HepG2 (cell line): ENCODE measurements around the gene CEBPZOS. TPM values are rescaled to one million over a fixed set of nuclear protein-coding genes. Genes with fewer than 3 reads are reported as not detected.

Experiments
- BCL6 ChIP-seq: IDR thresholded peaks from 2 replicates; pipeline ENCODE4 v1.6.1; 2016; ENCODE audit warnings: missing genetic modification reagents, missing compliant biosample characterization
- BRF2 ChIP-seq: sonication (generic); formaldehyde crosslinking; IDR thresholded peaks from 2 replicates; pipeline ENCODE4 v1.8.1; 2022; ENCODE audit warnings: mild to moderate bottlenecking, missing genetic modification reagents
- HIC2 ChIP-seq: sonication (generic); formaldehyde crosslinking; IDR thresholded peaks from 2 replicates; pipeline ENCODE4 v1.9.0; 2022; ENCODE audit warnings: low read depth, missing genetic modification reagents
- HOXA5 ChIP-seq: sonication (generic); formaldehyde crosslinking; IDR thresholded peaks from 2 replicates; pipeline ENCODE4 v1.4.0; 2020; ENCODE audit warnings: missing genetic modification reagents
- MYPOP ChIP-seq: sonication (generic); formaldehyde crosslinking; IDR thresholded peaks from 2 replicates; pipeline ENCODE4 v1.8.1; 2023; ENCODE audit warnings: mild to moderate bottlenecking, moderate library complexity, missing genetic modification reagents
- RORA ChIP-seq: sonication (generic); formaldehyde crosslinking; IDR thresholded peaks from 2 replicates; pipeline ENCODE4 v1.5.0; 2020; ENCODE audit warnings: mild to moderate bottlenecking, missing genetic modification reagents, moderate library complexity
- TAF15 ChIP-seq: fragments of 200-400 bp; formaldehyde crosslinking; IDR thresholded peaks from one replicate; pipeline ENCODE4 v1.6.1; 2018; ENCODE audit warnings: mild to moderate bottlenecking, low read depth, low read length; ENCODE audit not compliant: poor library complexity, severe bottlenecking
- TCF12 ChIP-seq, 2 experiments: fragments of 450-650 bp in 1 of 2; sonication (generic) in 1 of 2; formaldehyde crosslinking in 1 of 2; IDR thresholded peaks; 2 replicates each; pipeline versions ENCODE4 v1.6.1 to v1.8.0; 2017 to 2022; ENCODE audit warnings: antibody characterized with exemption in 1 of 2, mild to moderate bottlenecking in 1 of 2, missing genetic modification reagents in 1 of 2, moderate library complexity in 1 of 2
- TFE3 ChIP-seq: IDR thresholded peaks from 2 replicates; pipeline ENCODE4 v1.6.1; 2016
- ZFP1 ChIP-seq: IDR thresholded peaks from 2 replicates; pipeline ENCODE4 v1.6.1; 2016
- ZNF143 ChIP-seq: sonication (generic); formaldehyde crosslinking; IDR thresholded peaks from 2 replicates; pipeline ENCODE4 v1.4.0; 2020; ENCODE audit warnings: missing genetic modification reagents
- ZNF343 ChIP-seq: sonication (generic); formaldehyde crosslinking; IDR thresholded peaks from 2 replicates; pipeline ENCODE4 v1.4.0; 2020; ENCODE audit warnings: mild to moderate bottlenecking, missing genetic modification reagents
- ZNF432 ChIP-seq: sonication (generic); formaldehyde crosslinking; IDR thresholded peaks from 2 replicates; pipeline ENCODE4 v1.5.0; 2020; ENCODE audit warnings: missing genetic modification reagents, mild to moderate bottlenecking, borderline replicate concordance
- ZNF546 ChIP-seq: sonication (generic); formaldehyde crosslinking; conservative IDR thresholded peaks from 2 replicates; pipeline ENCODE4 v1.8.1; 2023; ENCODE audit warnings: mild to moderate bottlenecking, missing genetic modification reagents
- ZNF556 ChIP-seq: sonication (generic); formaldehyde crosslinking; IDR thresholded peaks from 2 replicates; pipeline ENCODE4 v1.4.0; 2020; ENCODE audit warnings: mild to moderate bottlenecking, missing genetic modification reagents, borderline replicate concordance
- ZNF567 ChIP-seq: sonication (generic); formaldehyde crosslinking; IDR thresholded peaks from 2 replicates; pipeline ENCODE4 v1.8.1; 2023; ENCODE audit warnings: mild to moderate bottlenecking, missing genetic modification reagents, borderline replicate concordance
- ZNF609 ChIP-seq: sonication (generic); formaldehyde crosslinking; IDR thresholded peaks from 2 replicates; pipeline ENCODE4 v1.4.0; 2020; ENCODE audit warnings: mild to moderate bottlenecking, missing genetic modification reagents, borderline replicate concordance
- polyA plus RNA-seq, 8 experiments: library from polyadenylated mRNA; depleted of rRNA in 3 of 8; stranded (reverse) in 7 of 8; unstranded in 1 of 8; fragments of >200 nt; fragmentation: Illumina TruSeq in 4 of 8; extraction: Trizol in 4 of 8; gene quantifications; 2 replicates each; pipeline versions ENCODE4 v1.2.1 to v1.2.3, GENCODE V29; 2011 to 2016; ENCODE audit warnings: low read depth in 4 of 8, missing spikeins in 1 of 8, mixed read lengths in 1 of 8; ENCODE audit not compliant: insufficient read depth in 1 of 8
- total RNA-seq, 5 experiments: library from RNA; depleted of rRNA; stranded (reverse); fragments of >200 nt; fragmentation: Illumina TruSeq; extraction: Trizol; gene quantifications; 2 replicates each; pipeline ENCODE4 v1.2.3, GENCODE V29; 2016; ENCODE audit warnings: low read depth in 1 of 5

CEBPZOS gene
- total and polyA plus RNA-seq, 2 of the 13 experiments (the other 11 are each of a cell fraction or from before 2014, with no cell fraction given): 18.6 to 44.7 TPM

GRCh38 chr2:37231241-37232130 is 35.2 kb downstream of the CEBPZOS start, which contains the start of the genes CEBPZ and NDUFAF7 (continued):
- peak; percentile 96 for TF ChIP-seq MYPOP (CRISPR knock-in tag)
- no peak for TF ChIP-seq ZNF432 (CRISPR knock-in tag)
- peak; percentile 94 for TF ChIP-seq HOXA5 (CRISPR knock-in tag)
- peak; percentile 97; the same call in 1 of the 2 replicates for TF ChIP-seq RORA (CRISPR knock-in tag)
- peak; percentile 60; the same call in 1 of the 2 replicates for TF ChIP-seq TFE3 (CRISPR knock-in tag)
- peak; percentile 98 for TF ChIP-seq ZNF567 (CRISPR knock-in tag)
- peak; percentile 49; the same call in 1 of the 2 replicates for TF ChIP-seq ZNF143 (CRISPR knock-in tag)
- peak; percentile 57 for TF ChIP-seq BCL6 (CRISPR knock-in tag)
- TF ChIP-seq BRF2 (CRISPR knock-in tag): peak; percentile 93; the same call in 1 of the 2 replicates
- no peak for TF ChIP-seq HIC2 (CRISPR knock-in tag)
- TF ChIP-seq ZFP1 (CRISPR knock-in tag): no peak
- peak; percentile 80; the same call in 1 of the 2 replicates for TF ChIP-seq ZNF556 (CRISPR knock-in tag)
- TF ChIP-seq TAF15: peak; percentile 63
- TF ChIP-seq TCF12 (IDR thresholded peaks at IDR 0.05): no peak
- 0 out of 2 replicates have a peak, but pooled peaks have one; percentile 14 for TF ChIP-seq TCF12 (CRISPR knock-in tag; IDR thresholded peaks at IDR 0.05)
- TF ChIP-seq ZNF343: no peak
- TF ChIP-seq ZNF546: peak; percentile 96
- peak; percentile 59; the same call in 1 of the 2 replicates for TF ChIP-seq ZNF609 (CRISPR knock-in tag)
